Endometrium (tissue), 2 donors: ENCODE measurements around the gene NAA10.

Experiments
- FAIRE-seq: peaks from 2 replicates; lab custom pipeline; 2012; peaks lifted over from hg19 to GRCh38; lab: Jason Lieb, UNC
- donor health status: control.
- donor health status: control.

Gene NAA10

DNA sequence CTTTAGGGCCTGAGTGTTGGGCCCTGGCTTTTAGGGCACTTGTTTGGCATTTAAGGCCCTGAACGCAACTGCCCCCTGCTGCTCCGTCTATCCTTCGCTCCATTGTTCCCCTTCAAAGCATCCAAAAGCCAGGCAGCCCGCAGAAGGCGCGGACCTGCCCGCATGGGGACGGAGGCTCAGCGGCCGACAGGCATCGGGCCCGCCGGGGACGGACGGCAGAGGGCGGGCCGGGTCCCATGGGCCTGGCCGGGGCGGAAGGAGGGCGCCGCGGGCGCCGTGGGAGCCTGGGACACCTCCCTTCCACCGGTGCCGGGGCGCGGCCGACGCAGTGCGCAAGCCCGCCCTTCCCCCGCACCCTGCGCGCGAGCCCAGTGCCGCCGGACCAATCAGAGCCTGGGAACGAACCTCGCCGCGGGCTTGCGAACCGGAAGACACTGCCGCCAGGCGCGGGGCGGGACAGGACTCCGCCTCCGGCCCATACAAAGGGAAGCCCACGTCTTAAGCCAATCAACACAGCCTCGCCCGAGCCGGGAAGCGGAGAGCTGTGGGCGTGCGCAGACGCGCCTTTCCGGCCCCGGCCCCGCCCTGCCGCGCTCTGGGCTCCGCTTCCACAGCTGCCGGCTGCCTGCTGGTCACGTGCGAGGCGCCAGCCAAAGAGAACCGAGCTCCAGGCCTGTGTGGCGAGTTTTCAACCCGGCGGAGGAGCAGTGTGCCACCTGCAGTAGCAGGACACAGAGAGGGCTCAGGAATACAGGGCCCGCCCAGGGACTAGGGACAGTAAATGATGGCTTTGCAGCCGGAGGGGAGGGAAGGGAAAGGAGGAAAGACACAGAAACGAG, 6.7 kb downstream of the NAA10 start:
- FAIRE-seq: peak; percentile 70

DNA sequence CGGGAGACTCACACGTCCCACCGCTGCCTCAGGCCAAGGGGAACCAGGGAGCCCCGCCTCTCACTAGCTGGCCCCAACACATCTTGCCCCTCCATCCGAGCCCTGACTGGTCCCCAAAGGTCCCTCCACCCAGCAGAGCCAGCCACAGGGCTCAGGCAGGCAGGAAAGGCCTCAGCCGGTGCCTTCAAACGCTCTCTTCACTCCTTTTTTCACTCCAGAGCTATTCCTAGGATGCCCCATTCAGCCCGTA, 7.2 kb downstream of the NAA10 start:
- no peak for FAIRE-seq

- no peak for FAIRE-seq
These were observed 7.8 kb downstream of the NAA10 start for GRCh38 chrX:153926858-153927671.

DNA sequence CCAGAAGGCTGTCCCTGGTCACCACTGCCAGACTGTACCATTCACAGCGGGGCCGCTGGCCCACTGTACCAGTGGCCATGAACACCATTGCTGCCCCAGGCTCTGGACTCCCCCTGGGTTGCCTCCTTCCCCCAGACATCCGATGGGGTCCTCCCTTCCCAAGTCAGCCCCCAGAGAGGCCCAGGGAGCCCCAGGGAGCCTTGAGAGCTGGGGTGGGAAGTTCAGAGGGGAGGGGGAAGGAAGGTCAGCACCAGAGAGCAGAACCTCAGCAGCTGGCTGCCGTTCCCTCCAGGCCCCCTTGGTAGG, 8.3 kb downstream of the NAA10 start:
- no peak for FAIRE-seq

- no peak for FAIRE-seq
These were observed 8.9 kb downstream of the NAA10 start, which contains the start of gene ARHGAP4 for GRCh38 chrX:153925739-153926551. ARHGAP4 (minus strand) TSS chrX:153926264; CDS start chrX:153926202, 62 bp downstream.

DNA sequence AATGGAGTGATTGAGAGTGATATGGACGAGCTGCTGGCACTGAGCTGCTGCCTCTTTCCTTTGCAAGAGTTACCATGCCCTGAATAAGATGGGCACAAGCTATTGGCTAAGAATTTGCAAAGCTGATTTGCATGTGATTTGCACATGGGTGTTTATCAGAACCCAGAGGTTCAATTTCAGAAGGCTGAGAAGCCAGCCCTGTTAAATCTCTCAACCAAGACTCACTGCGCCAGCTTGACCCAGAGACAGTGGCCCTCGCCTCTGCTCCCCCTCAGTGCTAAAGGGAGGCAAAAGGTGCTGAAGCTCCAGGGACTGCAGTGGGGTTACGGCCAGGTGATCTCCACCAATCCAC, 9.5 kb downstream of the NAA10 start:
- no peak for FAIRE-seq

DNA sequence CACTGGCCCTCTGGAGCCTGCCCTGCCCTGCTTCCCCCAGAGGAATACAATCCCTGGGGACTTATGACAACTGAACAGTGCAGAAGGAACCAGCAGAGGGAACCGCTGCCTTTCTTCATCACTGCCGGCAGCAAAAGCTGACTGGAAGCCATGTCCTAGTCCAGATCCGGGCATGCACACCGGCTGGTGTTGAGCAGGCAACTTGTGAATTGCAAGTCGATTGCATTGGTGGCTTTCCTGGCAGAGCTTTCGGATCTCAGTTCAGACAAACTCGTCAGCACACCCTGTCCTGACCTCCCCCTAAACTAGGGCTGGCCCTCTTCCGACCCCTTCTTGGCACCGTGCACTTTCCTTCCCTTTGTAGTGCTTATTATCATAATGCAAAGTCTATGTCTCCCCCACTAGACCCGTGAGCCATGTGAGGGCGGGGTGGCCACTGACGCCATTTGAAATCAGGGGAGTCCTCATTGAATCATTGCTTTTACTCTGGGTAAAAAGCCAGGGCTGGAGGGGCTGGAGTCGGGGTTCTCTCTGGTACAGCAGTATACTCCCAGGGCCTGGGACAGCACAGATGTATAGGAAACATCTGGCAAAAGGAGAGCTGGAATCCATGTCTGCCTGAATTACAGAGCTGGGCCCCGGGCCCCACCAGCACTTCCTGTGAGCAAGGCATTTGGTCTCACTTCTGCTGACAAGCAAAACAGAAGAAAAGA, 10.5 kb downstream of the NAA10 start:
- no peak for FAIRE-seq

DNA sequence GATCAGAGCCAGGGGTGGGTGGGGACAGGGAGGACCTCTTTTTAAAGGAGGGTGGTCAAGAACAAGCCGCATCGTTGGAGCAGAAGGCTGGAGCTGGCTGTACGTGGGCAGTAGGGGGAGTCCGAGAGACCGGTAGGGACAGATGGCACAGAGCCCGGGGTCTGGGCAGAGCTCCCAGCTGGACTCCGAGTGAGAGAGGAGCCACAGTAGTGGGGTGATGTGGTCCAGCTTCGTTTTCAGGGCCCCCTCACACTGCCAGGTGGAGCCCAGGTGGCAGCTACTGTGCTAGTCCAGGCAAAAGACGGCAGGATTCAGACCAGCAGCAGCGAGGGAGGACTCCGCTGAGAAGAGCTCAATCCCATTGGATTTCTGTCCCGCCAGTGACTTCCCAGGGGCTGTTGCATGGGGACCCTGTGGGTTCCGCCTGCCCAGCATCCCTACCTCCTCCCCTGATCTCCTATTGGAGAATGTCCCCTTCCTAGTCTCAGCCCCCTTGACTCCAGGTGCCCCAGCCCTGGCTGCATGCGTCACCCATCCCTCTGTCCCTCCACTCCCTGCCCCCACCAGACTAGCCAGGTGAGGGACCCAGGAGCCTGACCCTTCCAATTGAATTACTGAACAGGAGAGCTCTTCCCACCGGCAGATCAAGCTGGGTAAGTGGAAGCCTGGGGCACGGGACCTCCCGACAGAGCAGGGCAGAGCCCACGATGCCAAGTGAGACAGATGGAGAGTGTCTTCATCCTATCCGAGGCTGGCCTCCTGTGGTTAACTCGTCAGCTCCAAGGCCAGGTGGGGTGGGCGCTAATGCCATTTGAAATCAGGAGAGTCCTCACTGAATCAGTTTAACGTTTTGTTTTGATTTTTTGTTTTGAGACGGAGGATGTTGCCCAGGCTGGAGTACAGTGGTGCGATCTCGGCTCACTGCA, 11.6 kb downstream of the NAA10 start:
- FAIRE-seq: no peak

DNA sequence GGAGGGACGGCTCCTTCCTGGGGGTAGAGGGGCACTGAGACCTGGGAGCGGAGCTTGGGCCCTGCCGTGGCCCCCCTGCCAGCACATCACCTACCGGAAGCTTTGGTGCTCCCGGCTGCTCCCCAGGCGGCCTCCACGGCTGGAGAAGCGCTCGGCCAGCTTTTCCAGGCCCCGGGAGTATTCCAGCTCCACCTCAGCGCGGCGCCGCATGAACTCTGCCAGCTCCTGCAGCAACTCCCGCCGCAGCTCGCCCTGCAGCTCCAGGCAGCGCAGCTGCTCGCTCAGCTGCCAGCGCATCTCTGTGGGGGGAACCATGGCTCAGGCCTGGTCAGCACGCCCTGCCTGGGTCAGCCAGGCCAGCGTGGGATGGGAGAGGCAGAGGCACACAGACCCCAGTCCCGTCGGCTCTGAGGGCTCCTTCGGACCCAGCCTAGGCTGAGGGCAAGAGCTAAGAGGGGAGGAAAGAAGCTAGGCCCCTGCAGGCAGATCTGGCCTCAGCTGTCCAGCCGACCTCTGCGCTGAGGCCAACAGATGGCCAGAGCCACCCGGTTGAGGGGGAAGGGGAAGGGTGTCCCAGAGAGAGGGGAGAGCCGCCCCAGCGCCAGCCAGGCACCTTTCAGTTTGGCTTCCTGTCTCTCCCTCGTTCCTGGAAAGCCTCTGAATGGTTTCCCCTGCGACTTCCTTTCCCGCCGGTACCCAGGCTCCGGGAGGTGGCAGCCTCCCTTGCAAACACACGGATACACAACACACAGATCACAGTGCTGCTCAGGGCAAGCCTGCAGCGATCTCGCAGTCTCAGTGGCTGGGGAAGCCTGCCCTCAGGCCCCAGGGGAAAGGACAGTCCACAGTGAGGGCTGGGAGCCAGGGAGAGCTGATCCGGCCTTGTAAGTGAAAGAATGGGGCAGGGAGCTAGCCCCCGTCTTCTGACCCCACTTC, 13.1 kb downstream of the NAA10 start:
- FAIRE-seq: no peak

DNA sequence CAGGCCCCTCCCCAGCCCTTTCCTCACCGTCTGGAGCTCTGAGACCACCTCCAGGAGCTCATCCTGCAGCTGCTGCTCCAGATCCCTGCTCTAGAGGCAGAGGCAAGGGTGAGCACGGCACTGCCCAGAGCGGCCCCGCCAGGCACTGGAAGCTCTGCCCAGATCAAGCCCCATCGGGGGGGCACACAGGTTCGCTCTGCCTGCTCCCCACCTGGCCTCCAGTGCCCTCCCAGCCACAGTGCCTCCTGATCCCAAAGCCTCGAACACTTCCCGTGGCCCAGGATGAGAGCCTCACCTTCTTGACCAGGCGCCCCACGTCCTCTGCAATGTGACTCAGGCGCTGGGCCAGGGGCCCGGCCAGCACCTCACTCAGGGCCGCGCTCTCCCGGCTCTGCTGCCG, 13.8 kb downstream of the NAA10 start:
- FAIRE-seq: no peak

- no peak for FAIRE-seq
These were observed 14.3 kb downstream of the NAA10 start for GRCh38 chrX:153920546-153920945.

- no peak for FAIRE-seq
These were observed 15.6 kb downstream of the NAA10 start for GRCh38 chrX:153919281-153919680.

- FAIRE-seq: no peak
These were observed 17.0 kb downstream of the NAA10 start for GRCh38 chrX:153917869-153918268.

GRCh38 chrX:153913701-153914100, 21.1 kb downstream of the NAA10 start:
- FAIRE-seq: no peak

- FAIRE-seq: no peak
These were observed 21.6 kb downstream of the NAA10 start for GRCh38 chrX:153913211-153913610.

GRCh38 chrX:153911798-153912197, 23.0 kb downstream of the NAA10 start:
- FAIRE-seq: no peak

- no peak for FAIRE-seq
These were observed 24.4 kb downstream of the NAA10 start for GRCh38 chrX:153910446-153910845.

GRCh38 chrX:153909980-153910360, 24.9 kb downstream of the NAA10 start:
- no peak for FAIRE-seq

DNA sequence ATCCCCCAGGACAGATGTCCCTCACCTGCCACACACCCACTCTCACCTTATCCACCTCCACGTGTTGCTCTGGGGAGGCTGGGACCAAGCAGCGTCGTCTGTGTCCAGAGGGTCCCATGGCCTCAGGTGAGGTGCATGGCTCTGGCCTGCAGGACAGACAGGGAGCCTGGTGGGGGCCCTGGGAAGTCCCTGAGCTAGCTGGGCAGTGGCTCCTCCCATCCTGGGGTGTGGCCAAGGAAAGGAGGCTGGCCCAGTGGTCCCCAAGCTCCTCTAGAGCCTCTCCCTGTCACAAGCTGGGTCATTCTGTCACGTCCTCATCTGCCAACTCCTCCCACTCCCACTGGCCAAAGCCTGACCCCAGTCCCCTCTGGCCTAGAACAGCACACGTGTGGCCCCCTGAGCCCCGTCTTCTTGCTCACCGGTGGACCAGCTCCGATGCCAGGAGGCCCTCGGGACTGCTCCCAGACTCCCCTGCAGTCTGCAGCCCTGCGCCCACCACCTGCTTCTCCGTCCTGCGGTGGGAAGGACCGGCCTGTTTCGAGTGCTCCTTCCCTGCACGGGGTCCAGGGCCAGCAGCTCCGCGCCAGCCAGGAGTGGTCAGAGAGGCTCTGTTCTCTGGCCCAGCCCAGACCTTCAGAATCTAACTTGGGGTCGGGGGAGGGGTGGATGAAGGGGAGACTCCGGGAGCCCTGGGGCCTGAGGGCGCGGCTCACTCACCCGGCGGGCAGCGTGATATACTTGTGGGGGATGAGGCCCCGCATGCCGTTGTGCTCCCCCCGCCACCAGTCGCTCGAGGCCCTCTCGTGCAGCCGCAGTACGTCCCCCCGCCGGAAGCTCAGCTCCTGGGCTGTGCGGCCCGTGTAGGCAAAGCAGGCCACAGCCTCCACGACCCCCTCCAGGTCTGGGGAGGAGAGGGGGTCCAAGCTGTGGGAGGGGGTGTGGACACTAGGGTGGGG, 25.5 kb downstream of the NAA10 start:
- no peak for FAIRE-seq
